AG04449 (cell line): ENCODE data around the gene TMEM223.
"Not testable (repeated sequence)": the region's sequence is repeated elsewhere in the genome, so short reads cannot be mapped to it uniquely, and the experiment has no call there.

Source experiments
- CTCF ChIA-PET: fragments of 350-600 bp; formaldehyde crosslinking; extraction: SDS; loops from one replicate; lab custom pipeline; 2021; ENCODE audit warnings: antibody characterized with exemption; lab: Yijun Ruan, JAX
- POLR2A ChIA-PET: fragments of 400-600, 350-600 bp; formaldehyde crosslinking; extraction: SDS; loops from one replicate; lab custom pipeline; 2020; ENCODE audit warnings: antibody characterized with exemption, inconsistent platforms; lab: Yijun Ruan, JAX
- DNase-seq: peaks from one replicate; pipeline ENCODE4 v3.0.0-alpha.2; 2010; ENCODE audit warnings: low read depth, low spot score
- H3K4me3 ChIP-seq: 2 replicates; pipeline ENCODE4 v1.5.1; 2011; ENCODE audit warnings: low read depth, mild to moderate bottlenecking, control low read depth, low read length
- TF ChIP-seq, protein P1 (sequence below): IDR thresholded peaks from one replicate; pipeline ENCODE4 v1.5.1; 2011; ENCODE audit warnings: mild to moderate bottlenecking, moderate library complexity, low read length, control low read depth, inconsistent platforms; ENCODE audit not compliant: insufficient read depth; ENCODE audit errors: missing control alignments

The TMEM223 gene

DNA sequence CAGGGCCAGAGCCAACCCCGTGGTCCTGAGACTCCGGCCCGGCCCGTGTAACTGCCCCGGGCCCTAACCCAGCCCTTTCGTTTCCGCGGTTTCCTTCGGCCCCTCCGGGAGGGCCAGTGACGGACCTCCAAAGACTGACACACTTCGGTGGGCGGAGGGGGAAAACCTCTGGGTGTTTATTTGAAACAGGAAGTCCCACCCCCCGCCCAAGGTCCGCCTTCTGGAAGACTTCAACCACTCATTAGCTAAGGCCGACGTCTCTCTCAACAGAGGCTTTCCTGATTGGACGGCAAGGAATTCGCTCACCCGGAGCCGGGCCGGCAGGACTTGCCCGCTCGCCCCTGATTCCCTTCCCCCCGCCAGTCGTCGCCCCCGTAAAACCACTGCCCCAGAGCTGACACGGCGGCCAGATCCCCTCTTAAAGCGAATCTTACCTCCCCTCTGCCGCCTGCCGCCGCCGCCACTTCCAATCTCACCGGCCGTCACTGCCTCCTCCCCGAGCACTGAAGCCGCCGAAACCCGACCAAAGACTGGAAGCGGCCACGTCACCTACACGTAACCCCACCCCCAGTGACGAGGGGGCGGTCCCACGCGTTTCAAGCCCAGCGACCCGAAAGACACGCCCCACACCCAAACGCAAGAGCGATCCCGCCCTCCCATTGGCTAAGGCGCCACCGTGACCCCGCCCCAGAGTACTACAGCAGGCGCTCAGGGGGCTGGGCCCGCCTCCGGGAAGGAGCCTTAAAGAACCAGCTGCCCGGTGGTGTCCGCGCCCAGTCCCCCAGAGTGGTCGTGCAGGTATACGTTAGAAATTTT, 39.9 kb upstream of the TMEM223 start, which contains the start of gene STX5:
STX5 (minus strand) TSS at position 532 of the 816 bp plus-strand sequence. CDS start 808 bp downstream, outside the sequence.
- peak; percentile 95 for DNase-seq
- TF ChIP-seq, protein P1, sequence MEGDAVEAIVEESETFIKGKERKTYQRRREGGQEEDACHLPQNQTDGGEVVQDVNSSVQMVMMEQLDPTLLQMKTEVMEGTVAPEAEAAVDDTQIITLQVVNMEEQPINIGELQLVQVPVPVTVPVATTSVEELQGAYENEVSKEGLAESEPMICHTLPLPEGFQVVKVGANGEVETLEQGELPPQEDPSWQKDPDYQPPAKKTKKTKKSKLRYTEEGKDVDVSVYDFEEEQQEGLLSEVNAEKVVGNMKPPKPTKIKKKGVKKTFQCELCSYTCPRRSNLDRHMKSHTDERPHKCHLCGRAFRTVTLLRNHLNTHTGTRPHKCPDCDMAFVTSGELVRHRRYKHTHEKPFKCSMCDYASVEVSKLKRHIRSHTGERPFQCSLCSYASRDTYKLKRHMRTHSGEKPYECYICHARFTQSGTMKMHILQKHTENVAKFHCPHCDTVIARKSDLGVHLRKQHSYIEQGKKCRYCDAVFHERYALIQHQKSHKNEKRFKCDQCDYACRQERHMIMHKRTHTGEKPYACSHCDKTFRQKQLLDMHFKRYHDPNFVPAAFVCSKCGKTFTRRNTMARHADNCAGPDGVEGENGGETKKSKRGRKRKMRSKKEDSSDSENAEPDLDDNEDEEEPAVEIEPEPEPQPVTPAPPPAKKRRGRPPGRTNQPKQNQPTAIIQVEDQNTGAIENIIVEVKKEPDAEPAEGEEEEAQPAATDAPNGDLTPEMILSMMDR = no peak
- ChIA-PET POLR2A (interaction anchor here (0.6 to 2.8 kb wide), 16 partner anchors 8 to 167 kb away, joined by 3 to 78 read pairs (median 6); partner anchors contain the start of genes C11orf98, CSKMT, POLR2G and TMEM223), CTCF (interaction anchor here (0.9 to 3.3 kb wide), 5 partner anchors 10 to 60 kb away, joined by 3 to 19 read pairs (median 4); partner anchors contain the start of genes TAF6L and TMEM179B)
- H3K4me3 ChIP-seq = peak within 1 kb of the TSS; percentile 85

DNA sequence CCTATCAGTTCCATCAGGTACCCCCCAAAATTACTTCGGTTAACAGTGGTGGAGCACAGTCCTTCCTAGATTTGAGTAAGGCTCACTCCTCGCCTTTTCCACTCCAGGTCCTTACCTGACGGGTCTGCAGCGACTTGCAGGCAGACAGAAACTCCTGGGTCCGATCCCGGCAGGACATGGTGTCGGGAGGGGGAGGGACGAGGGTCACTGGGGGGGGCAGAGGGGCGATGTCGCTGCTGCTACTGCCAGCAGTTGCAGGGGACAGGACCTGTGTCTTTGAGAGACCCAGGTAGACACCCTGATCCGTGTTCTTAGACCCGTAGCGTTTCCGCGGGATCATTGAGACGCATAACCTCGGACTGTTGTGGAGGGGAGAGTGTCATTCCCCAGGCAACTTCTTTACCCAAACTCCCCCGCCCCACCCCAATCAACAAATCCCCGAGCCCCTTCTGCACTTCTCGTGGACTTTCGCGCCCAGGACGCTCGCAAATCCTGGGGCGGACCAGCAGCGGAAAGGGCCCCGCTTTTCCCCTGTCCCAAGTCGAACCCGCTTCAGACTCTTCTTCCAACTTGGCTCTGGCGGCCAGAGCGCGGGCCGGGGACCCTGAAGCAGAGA, 39.2 kb upstream of the TMEM223 start:
- no peak for DNase-seq
- TF ChIP-seq, protein P1 = no peak
- POLR2A ChIA-PET = interaction anchor here (1.0 to 2.8 kb wide), 9 partner anchors 8 to 166 kb away, joined by 3 to 78 read pairs (median 7); partner anchors contain the start of genes C11orf98, CSKMT and TMEM223
- H3K4me3 ChIP-seq = peak overlapping the region; percentile 77
- CTCF ChIA-PET = interaction anchor here (1.0 to 3.3 kb wide), 3 partner anchors 9 to 45 kb away, joined by 3 to 19 read pairs (median 5); partner anchors contain the start of gene TMEM179B

DNA sequence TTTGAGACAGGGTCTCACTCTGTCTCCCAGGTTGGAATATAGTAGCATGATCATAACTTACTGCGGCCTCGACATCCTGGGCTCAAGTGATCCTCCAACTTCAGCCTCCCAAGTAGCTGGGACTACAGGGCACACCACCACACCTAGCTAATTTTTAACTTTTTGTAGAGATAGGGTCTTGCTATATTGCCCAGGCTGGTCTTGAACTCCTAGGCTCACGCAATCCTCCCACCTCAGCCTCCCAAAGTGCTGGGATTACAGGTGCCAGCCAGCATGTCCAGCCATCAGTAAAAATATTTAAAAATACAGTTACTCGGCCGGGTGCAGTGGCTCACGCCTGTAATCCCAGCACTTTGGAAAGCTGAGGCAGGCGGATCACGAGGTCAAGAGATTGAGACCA, 36.3 kb upstream of the TMEM223 start:
- H3K4me3 ChIP-seq, DNase-seq: not testable (repeated sequence)
- ChIA-PET CTCF (interaction anchor here (1.2 to 2.6 kb wide), 3 partner anchors 15 to 42 kb away, joined by 3 to 13 read pairs (median 4); no protein-coding TSS in a partner anchor), POLR2A (interaction anchor here (0.6 to 1.3 kb wide), 6 partner anchors 9 to 42 kb away, joined by 3 to 5 read pairs (median 3); no protein-coding TSS in a partner anchor)

DNA sequence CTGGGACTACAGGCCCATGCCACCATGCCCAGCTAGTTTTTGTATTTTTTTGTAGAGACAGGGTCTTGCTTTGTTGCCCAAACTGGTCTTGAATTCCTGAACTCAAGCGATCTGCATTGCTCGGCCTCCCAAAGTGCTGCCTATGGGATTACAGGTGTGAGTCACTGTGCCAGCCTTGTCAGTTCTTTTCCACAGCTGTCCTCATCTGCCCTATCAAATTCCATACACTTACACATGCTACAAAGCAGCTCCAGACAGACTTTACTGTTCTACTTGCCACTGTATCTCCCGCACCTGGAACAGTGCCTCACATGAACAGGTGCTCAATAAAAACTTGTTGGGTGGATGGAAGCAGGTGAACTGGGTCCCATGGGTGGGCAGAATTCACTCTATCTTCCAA, 31.9 kb upstream of the TMEM223 start:
- no peak overlapping the region for H3K4me3 ChIP-seq
- no peak for DNase-seq
- ChIA-PET CTCF (interaction anchor here (0.6 to 1.4 kb wide), 2 partner anchors 9 to 37 kb away, joined by 3 to 4 read pairs; no protein-coding TSS in a partner anchor), POLR2A (interaction anchor here (1.0 to 2.0 kb wide), 3 partner anchors 8 to 18 kb away, joined by 3 to 7 read pairs (median 4); partner anchors contain the start of gene STX5)
- TF ChIP-seq, protein P1 = no peak

DNA sequence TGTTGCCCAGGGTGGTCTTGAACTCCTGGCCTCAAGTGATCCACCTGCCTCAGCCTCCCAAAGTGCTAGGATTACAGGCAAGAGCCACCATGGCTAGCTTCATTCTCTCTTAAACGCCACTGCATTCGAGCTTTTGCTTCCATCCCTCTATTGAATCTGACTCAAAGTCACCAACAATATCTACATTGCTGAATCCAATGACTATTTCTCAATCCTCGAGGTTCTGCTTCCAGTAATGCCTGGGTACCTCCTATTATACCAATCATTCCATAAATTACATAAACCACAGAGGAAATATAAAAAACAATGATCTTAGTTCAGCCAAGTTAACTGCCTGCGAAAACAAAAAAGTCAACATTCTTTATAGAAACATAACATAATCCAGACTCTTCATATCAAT, 25.3 kb upstream of the TMEM223 start:
- no peak for DNase-seq
- POLR2A ChIA-PET = interaction anchor here (1.2 to 1.4 kb wide), 3 partner anchors 11 to 13 kb away, joined by 3 to 5 read pairs (median 3); no protein-coding TSS in a partner anchor
- no peak overlapping the region for H3K4me3 ChIP-seq
- TF ChIP-seq, protein P1 = no peak
- CTCF ChIA-PET = interaction anchor here (1.4 kb wide), 1 partner anchor 31 kb away, joined by 5 read pairs; no protein-coding TSS in a partner anchor

DNA sequence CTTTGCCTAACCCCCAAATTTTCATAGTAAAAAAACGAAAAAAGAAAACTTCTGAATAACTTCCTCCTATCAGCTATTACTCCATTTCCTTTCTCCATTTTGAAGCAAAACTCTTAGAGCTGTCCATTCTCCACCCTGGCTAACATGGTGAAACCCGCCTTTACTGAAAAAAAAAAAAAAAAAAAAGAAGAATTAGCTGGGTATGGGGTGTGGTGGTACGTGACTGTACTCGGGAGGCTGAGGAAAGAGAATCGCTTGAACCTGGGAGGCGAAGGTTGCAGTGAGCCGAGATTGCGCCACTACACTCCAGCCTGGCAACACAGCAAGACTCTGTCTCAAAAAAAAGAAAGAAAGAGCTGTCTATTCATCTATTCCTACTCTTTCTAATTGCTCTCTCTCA, 24.8 kb upstream of the TMEM223 start:
- POLR2A ChIA-PET = interaction anchor here (0.6 to 1.4 kb wide), 4 partner anchors 11 to 1501 kb away, joined by 3 to 5 read pairs (median 3); partner anchors contain the start of gene TRMT112
- no peak for DNase-seq
- no peak overlapping the region for H3K4me3 ChIP-seq
- CTCF ChIA-PET = interaction anchor here (1.0 to 1.4 kb wide), 3 partner anchors 9 to 30 kb away, joined by 3 to 5 read pairs (median 3); no protein-coding TSS in a partner anchor
- TF ChIP-seq, protein P1 = no peak
